Endothelial cell of umbilical vein (primary cell): ENCODE data around the gene TSPAN13. TPM values are rescaled to one million over a fixed set of nuclear protein-coding genes. Genes with fewer than 3 reads are reported as not detected.

Experiments
- BruUV-seq: library from RNA; stranded (reverse); fragments of 400-500 nt; replicated peaks from 2 replicates; lab custom pipeline; 2021; lab: Mats Ljungman, UMichigan
- CTCF ChIA-PET: fragments of 300-600, 350-600 bp; sonication (Branson Sonifier 250); formaldehyde crosslinking; loops from one replicate; lab custom pipeline; 2021; ENCODE audit warnings: antibody characterized with exemption, inconsistent platforms; lab: Charles Lee
- POLR2A ChIA-PET: fragments of 300-600, 350-600 bp; sonication (Branson Sonifier 250); formaldehyde crosslinking; loops from one replicate; lab custom pipeline; 2021; ENCODE audit warnings: antibody characterized with exemption, inconsistent platforms; lab: Charles Lee
- DNase-seq: peaks from one replicate; pipeline ENCODE4 v3.0.0-alpha.2; 2011; ENCODE audit warnings: low read depth, low spot score
- FAIRE-seq: peaks from 2 replicates; lab custom pipeline; 2011; peaks lifted over from hg19 to GRCh38; lab: Jason Lieb, UNC
- H2AFZ ChIP-seq: 2 replicates; pipeline ENCODE4 v1.6.0; 2012; ENCODE audit warnings: low read depth, low read length, control low read depth, inconsistent platforms
- H3K27ac ChIP-seq: 2 replicates; pipeline ENCODE4 v1.5.1; 2011; ENCODE audit warnings: low read depth, mild to moderate bottlenecking, control low read depth, low read length, moderate library complexity; ENCODE audit not compliant: insufficient read depth
- H3K27me3 ChIP-seq, 2 experiments: 2 replicates each; pipeline versions ENCODE4 v1.6.0 to v1.6.1; 2011; ENCODE audit warnings: low read length in 2 of 2, mixed read lengths in 1 of 2; ENCODE audit not compliant: control insufficient read depth in 2 of 2, insufficient read depth in 2 of 2
- H3K36me3 ChIP-seq, 2 experiments: 2 replicates in 1 of 2; 3 replicates in 1 of 2; pipeline ENCODE4 v1.5.1; 2011; ENCODE audit warnings: low read length in 2 of 2, mild to moderate bottlenecking in 1 of 2, moderate library complexity in 1 of 2; ENCODE audit not compliant: control insufficient read depth in 2 of 2, insufficient read depth in 2 of 2; ENCODE audit errors: extremely low read depth in 1 of 2
- H3K4me1 ChIP-seq: 3 replicates; pipeline ENCODE4 v1.5.1; 2011; ENCODE audit warnings: mild to moderate bottlenecking, low read length; ENCODE audit not compliant: control insufficient read depth, insufficient read depth; ENCODE audit errors: extremely low read depth
- H3K4me2 ChIP-seq: 2 replicates; pipeline ENCODE4 v1.6.1; 2011; ENCODE audit warnings: low read length, control low read depth, mixed read lengths; ENCODE audit not compliant: insufficient read depth
- H3K4me3 ChIP-seq, 3 experiments: fragments of 200-600 bp in 1 of 3; sonication (generic), shearing (Covaris generic) in 1 of 3; replicated peaks in 1 of 3; 2 replicates each; pipeline ENCODE4 v1.5.1; 2011 to 2016; ENCODE audit warnings: control low read depth in 3 of 3, low read length in 3 of 3, mild to moderate bottlenecking in 2 of 3, inconsistent platforms in 1 of 3, low read depth in 1 of 3, moderate library complexity in 1 of 3; ENCODE audit not compliant: insufficient read depth in 1 of 3
- H3K79me2 ChIP-seq: 2 replicates; pipeline ENCODE4 v1.6.0; 2012; ENCODE audit warnings: low read length, inconsistent platforms; ENCODE audit not compliant: control insufficient read depth, insufficient read depth
- H3K9ac ChIP-seq: replicated peaks from 2 replicates; pipeline ENCODE3; 2011; ENCODE audit warnings: low read length, control low read depth; ENCODE audit not compliant: insufficient read depth; ENCODE audit errors: extremely low read depth
- H3K9me1 ChIP-seq: replicated peaks from 3 replicates; pipeline ENCODE4 v1.6.0; 2011; ENCODE audit warnings: mild to moderate bottlenecking, low read length; ENCODE audit not compliant: control insufficient read depth, insufficient read depth; ENCODE audit errors: extremely low read depth
- H3K9me3 ChIP-seq: replicated peaks from 2 replicates; pipeline ENCODE4 v1.5.1; 2012; ENCODE audit warnings: low read length, inconsistent platforms; ENCODE audit not compliant: control insufficient read depth, insufficient read depth
- H4K20me1 ChIP-seq: replicated peaks from 2 replicates; pipeline ENCODE3; 2011; ENCODE audit warnings: mild to moderate bottlenecking, low read length; ENCODE audit not compliant: control insufficient read depth, insufficient read depth; ENCODE audit errors: extremely low read depth
- CTCF ChIP-seq, 2 donors: IDR thresholded peaks; 1 replicate in 1 of 2; 2 replicates in 1 of 2; pipeline ENCODE4 v1.5.1; 2011; ENCODE audit warnings: low read length in 2 of 2, mild to moderate bottlenecking in 2 of 2, moderate library complexity in 2 of 2, control low read depth in 1 of 2, inconsistent platforms in 1 of 2, low read depth in 1 of 2; ENCODE audit not compliant: insufficient read depth in 1 of 2; ENCODE audit errors: extremely low read depth in 1 of 2
- EZH2 ChIP-seq: IDR thresholded peaks from 2 replicates; pipeline ENCODE4 v1.6.1; 2012; ENCODE audit warnings: borderline replicate concordance, low read depth, mild to moderate bottlenecking, moderate library complexity, low read length, inconsistent platforms; ENCODE audit not compliant: severe bottlenecking
- FOS ChIP-seq: IDR thresholded peaks from 2 replicates; pipeline ENCODE4 v1.6.1; 2011; ENCODE audit warnings: mild to moderate bottlenecking, low read length, moderate library complexity, borderline replicate concordance; ENCODE audit not compliant: insufficient read depth
- GATA2 ChIP-seq: IDR thresholded peaks from 2 replicates; pipeline ENCODE4 v1.7.0; 2011; ENCODE audit warnings: low read depth, mild to moderate bottlenecking, moderate library complexity, mixed read lengths, low read length; ENCODE audit not compliant: insufficient read length, insufficient read depth
- JUN ChIP-seq: IDR thresholded peaks from 2 replicates; pipeline ENCODE4 v1.6.1; 2011; ENCODE audit warnings: borderline replicate concordance, low read depth; ENCODE audit not compliant: insufficient read length, insufficient read depth
- MYC ChIP-seq: IDR thresholded peaks from one replicate; pipeline ENCODE4 v1.6.1; 2011; ENCODE audit warnings: mild to moderate bottlenecking, low read depth, low read length
- POLR2A ChIP-seq: IDR thresholded peaks from 2 replicates; pipeline ENCODE4 v1.6.1; 2012; ENCODE audit warnings: low read depth, mild to moderate bottlenecking, control low read depth, low read length
- POLR2AphosphoS5 ChIP-seq: IDR thresholded peaks from 2 replicates; pipeline ENCODE4 v1.6.1; 2012; ENCODE audit warnings: low read depth, mild to moderate bottlenecking, control low read depth, low read length, moderate library complexity; ENCODE audit not compliant: insufficient read depth
- dilution Hi-C: fragments of 300-500 bp; cut with MboI; formaldehyde crosslinking; loops from one replicate; pipeline ENCODE4 v1.15.0; 2019; ENCODE audit warnings: low sequenced_read_pairs; ENCODE audit not compliant: extremely low pct_ligation_motif_present
- intact Hi-C: fragments of 100-400 bp; cut with micrococcal nuclease; formaldehyde crosslinking; loops from one replicate; pipeline ENCODE4 v1.10.0; 2022
- polyA plus RNA-seq, 4 experiments: library from polyadenylated mRNA; depleted of rRNA in 3 of 4; stranded (reverse) in 3 of 4; unstranded in 1 of 4; fragments of >200 nt; gene quantifications; 2 replicates each; pipeline versions ENCODE4 v1.2.1 to v1.2.3, GENCODE V29; 2011 to 2012; ENCODE audit warnings: missing spikeins in 1 of 4
- total RNA-seq: library from RNA; stranded (reverse); gene quantifications from 2 replicates; pipeline ENCODE4 v1.2.3, GENCODE V29; 2021
- TF ChIP-seq, protein P1 (sequence below): IDR thresholded peaks from 2 replicates; pipeline ENCODE4 v1.6.1; 2011; ENCODE audit not compliant: insufficient read depth, insufficient read length

TSPAN13 gene
- total and polyA plus RNA-seq, 2 donors (not counting 3 experiments of a cell fraction or from before 2014, with no cell fraction given), result 13.3 to 33.0 TPM

GRCh38 chr7:16779051-16779450 is 25.5 kb downstream of the TSPAN13 start:
- DNase-seq, result no peak
- H3K36me3 ChIP-seq, result no peaks in the 10 kb centered on the region
- no peak overlapping the region for H3K27ac ChIP-seq
- intact Hi-C loops, result no loop called here
- POLR2A ChIA-PET, result no interaction called here
- no peak overlapping the region for H2AFZ ChIP-seq
- no peaks in the 10 kb centered on the region for H3K27me3 ChIP-seq
- FAIRE-seq, result no peak
- no peaks in the 10 kb centered on the region for H3K9me3 ChIP-seq
- H3K79me2 ChIP-seq, result no peaks in the 10 kb centered on the region
- H3K4me1 ChIP-seq, result no peaks in the 10 kb centered on the region
- CTCF ChIA-PET, result no interaction called here
- BruUV-seq, result no TSS peak
- H3K9me1 ChIP-seq, result no peaks in the 10 kb centered on the region
- H3K4me3 ChIP-seq, result no peak overlapping the region
- H4K20me1 ChIP-seq, result no peaks in the 10 kb centered on the region
- no peak overlapping the region for H3K9ac ChIP-seq
- TF ChIP-seq GATA2 (no peak), EZH2 (no peak), JUN (no peak), MYC (no peak), POLR2A (no peak), FOS (no peak), POLR2AphosphoS5 (no peak), CTCF (IDR thresholded peaks at IDR 0.05; ENCODE audit: extremely low read depth in 1 of 2, insufficient read depth in 1 of 2, low read depth in 1 of 2, low read length in 2 of 2) (no peak)
- TF ChIP-seq, protein P1, sequence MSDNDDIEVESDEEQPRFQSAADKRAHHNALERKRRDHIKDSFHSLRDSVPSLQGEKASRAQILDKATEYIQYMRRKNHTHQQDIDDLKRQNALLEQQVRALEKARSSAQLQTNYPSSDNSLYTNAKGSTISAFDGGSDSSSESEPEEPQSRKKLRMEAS, result no peak
- dilution Hi-C loops, result no loop called here
- H3K4me2 ChIP-seq, result no peak overlapping the region
